Femur (tissue), 1 donor: ENCODE results near the gene APOA4.

Experiments used
- DNase-seq: peaks from one replicate; pipeline ENCODE4 v3.0.0-alpha.2; 2017

The APOA4 gene

GRCh38 chr11:116798368-116798767 is 24.7 kb downstream of the APOA4 start:
- no peak for DNase-seq

GRCh38 chr11:116797816-116798215 is 25.3 kb downstream of the APOA4 start:
- no peak for DNase-seq

- no peak for DNase-seq
These were observed 26.6 kb downstream of the APOA4 start for GRCh38 chr11:116796548-116796947.

- DNase-seq = no peak
These were observed 28.3 kb downstream of the APOA4 start for GRCh38 chr11:116794851-116795250.

- DNase-seq = no peak
These were observed 29.4 kb downstream of the APOA4 start for GRCh38 chr11:116793772-116794097.

GRCh38 chr11:116792869-116793771 is 30.0 kb downstream of the APOA4 start:
- no peak for DNase-seq

- DNase-seq = no peak
These were observed 30.8 kb downstream of the APOA4 start for GRCh38 chr11:116792144-116792868.

GRCh38 chr11:116791813-116792143 is 31.3 kb downstream of the APOA4 start, which contains the start of gene APOA5:
Gene APOA5, minus strand, starts transcription at chr11:116791879. Its CDS starts 19 bp downstream, at chr11:116791860.
- DNase-seq = no peak

- DNase-seq = peak; percentile 84
These were observed 31.9 kb downstream of the APOA4 start for GRCh38 chr11:116791002-116791812.

GRCh38 chr11:116790167-116791001 is 32.7 kb downstream of the APOA4 start:
- no peak for DNase-seq

- DNase-seq = no peak
These were observed 34.1 kb downstream of the APOA4 start for GRCh38 chr11:116788975-116789374.

- DNase-seq = no peak
These were observed 34.6 kb downstream of the APOA4 start for GRCh38 chr11:116788534-116788933.

- peak; percentile 93 for DNase-seq
These were observed 35.2 kb downstream of the APOA4 start, which contains the start of gene ZPR1 for GRCh38 chr11:116787786-116788486. Gene ZPR1, minus strand, starts transcription at chr11:116788023. Its CDS starts 33 bp downstream, at chr11:116787990.

- no peak for DNase-seq
These were observed 35.7 kb downstream of the APOA4 start for GRCh38 chr11:116787436-116787785.

GRCh38 chr11:116786966-116787365 is 36.1 kb downstream of the APOA4 start:
- DNase-seq = no peak

GRCh38 chr11:116786326-116786725 is 36.8 kb downstream of the APOA4 start:
- no peak for DNase-seq

- DNase-seq = no peak
These were observed 40.4 kb downstream of the APOA4 start for GRCh38 chr11:116782728-116783127.

- DNase-seq = no peak
These were observed 44.5 kb downstream of the APOA4 start for GRCh38 chr11:116778556-116778955.

GRCh38 chr11:116777056-116777455 is 46.0 kb downstream of the APOA4 start:
- DNase-seq = no peak

- no peak for DNase-seq
These were observed 46.6 kb downstream of the APOA4 start for GRCh38 chr11:116776522-116776984.

- DNase-seq = no peak
These were observed 47.1 kb downstream of the APOA4 start for GRCh38 chr11:116775975-116776374.

- DNase-seq = no peak
These were observed 48.4 kb downstream of the APOA4 start for GRCh38 chr11:116774661-116775060.
